ENCODE data around the gene SIRT3. TPM values are rescaled to one million over a fixed set of nuclear protein-coding genes. Genes with fewer than 3 reads are reported as not detected.
"Not testable (repeated sequence)": the region's sequence is repeated elsewhere in the genome, so short reads cannot be mapped to it uniquely, and the experiment has no call there.

The SIRT3 gene
- total RNA-seq, 1 donor from 2014 or later = 15.7 TPM

DNA sequence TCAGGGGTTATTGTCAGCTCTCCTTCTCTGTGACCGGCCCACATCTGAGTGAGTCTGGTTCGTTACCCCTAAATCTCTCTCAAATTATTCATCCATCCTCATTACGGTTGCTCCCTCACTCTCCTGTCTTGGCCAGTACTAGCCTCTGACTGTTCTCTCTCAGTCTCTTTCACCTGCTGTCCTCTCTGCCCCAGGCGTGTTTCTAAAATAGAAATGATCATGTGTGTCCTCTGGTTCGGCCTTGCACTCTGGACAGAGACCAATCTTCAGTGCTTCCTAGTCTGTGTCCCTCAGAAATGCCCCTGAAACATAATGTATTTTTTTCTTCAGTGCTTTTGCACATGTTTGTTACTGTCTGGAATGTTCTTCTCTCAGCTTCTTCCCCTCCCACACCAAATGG is 5.5 kb upstream of the SIRT3 start:
- DNase-seq (no peak), ATAC-seq (no peak)
- H3K9me3 ChIP-seq = no peaks in the 10 kb centered on the region
- intact Hi-C loops (cut with DNase I) = no loop called here
- TF ChIP-seq, protein P1, sequence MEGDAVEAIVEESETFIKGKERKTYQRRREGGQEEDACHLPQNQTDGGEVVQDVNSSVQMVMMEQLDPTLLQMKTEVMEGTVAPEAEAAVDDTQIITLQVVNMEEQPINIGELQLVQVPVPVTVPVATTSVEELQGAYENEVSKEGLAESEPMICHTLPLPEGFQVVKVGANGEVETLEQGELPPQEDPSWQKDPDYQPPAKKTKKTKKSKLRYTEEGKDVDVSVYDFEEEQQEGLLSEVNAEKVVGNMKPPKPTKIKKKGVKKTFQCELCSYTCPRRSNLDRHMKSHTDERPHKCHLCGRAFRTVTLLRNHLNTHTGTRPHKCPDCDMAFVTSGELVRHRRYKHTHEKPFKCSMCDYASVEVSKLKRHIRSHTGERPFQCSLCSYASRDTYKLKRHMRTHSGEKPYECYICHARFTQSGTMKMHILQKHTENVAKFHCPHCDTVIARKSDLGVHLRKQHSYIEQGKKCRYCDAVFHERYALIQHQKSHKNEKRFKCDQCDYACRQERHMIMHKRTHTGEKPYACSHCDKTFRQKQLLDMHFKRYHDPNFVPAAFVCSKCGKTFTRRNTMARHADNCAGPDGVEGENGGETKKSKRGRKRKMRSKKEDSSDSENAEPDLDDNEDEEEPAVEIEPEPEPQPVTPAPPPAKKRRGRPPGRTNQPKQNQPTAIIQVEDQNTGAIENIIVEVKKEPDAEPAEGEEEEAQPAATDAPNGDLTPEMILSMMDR (IDR thresholded peaks at IDR 0.05) = no peak
- H3K4me1 ChIP-seq = peaks cover 15% of the 10 kb centered on the region
- H3K36me3 ChIP-seq = peaks cover 72% of the 10 kb centered on the region
- H3K4me3 ChIP-seq = no peak overlapping the region
- no peaks in the 10 kb centered on the region for H3K27me3 ChIP-seq
- H3K27ac ChIP-seq = no peak overlapping the region

DNA sequence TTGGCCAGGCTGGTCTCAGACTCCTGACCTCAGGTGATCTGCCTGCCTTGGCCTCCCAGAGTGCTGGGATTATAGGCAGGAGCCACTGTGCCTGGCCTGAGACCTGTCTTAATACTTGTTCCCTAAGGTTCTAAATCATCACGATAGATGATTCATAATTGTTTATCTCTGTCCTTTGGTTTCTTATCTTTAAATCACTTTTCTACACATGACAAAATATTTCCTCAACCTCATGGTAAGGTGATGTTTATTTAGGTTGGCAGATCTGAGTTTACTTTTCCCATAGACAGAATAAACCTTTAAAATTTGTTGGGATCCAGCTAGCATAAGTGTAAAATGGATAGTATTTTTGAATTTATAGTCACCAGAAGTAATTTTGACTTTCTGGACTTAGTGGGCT is 4.2 kb upstream of the SIRT3 start:
- TF ChIP-seq, protein P1 (IDR thresholded peaks at IDR 0.05) = no peak
- DNase-seq (no peak), ATAC-seq (no peak)
- Histone ChIP-seq H3K4me1 (peaks cover 19% of the 10 kb centered on the region), H3K36me3 (peaks cover 61% of the 10 kb centered on the region), H3K27ac (no peak overlapping the region), H3K4me3 (no peak overlapping the region), H3K9me3 (no peaks in the 10 kb centered on the region), H3K27me3 (no peaks in the 10 kb centered on the region)
- intact Hi-C loops (cut with DNase I) = no loop called here

DNA sequence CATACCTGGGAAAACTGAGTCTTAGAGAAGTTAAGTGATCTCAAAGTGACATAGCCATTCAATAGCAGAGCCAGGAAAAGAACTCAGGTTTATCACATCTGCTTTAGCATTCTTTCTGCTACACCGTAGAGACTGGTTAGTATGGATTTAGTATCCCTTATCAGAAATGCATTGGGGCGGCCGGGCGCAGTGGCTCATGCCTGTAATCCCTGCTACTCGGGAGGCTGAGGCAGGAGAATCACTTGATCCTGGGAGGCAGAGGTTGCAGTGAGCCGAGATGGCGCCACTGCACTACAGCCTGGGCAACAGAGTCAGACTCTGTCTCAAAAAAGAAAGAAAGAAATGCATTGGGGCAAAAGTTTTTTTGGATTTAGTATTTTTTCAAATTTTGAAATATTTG is 2.2 kb upstream of the SIRT3 start:
- H3K27ac ChIP-seq; H3K27me3 ChIP-seq; intact Hi-C loops (cut with DNase I); H3K4me3 ChIP-seq; ATAC-seq; DNase-seq; H3K9me3 ChIP-seq: not testable (repeated sequence)
- peaks cover 22% of the 10 kb centered on the region for H3K4me1 ChIP-seq
- peaks cover 42% of the 10 kb centered on the region for H3K36me3 ChIP-seq

DNA sequence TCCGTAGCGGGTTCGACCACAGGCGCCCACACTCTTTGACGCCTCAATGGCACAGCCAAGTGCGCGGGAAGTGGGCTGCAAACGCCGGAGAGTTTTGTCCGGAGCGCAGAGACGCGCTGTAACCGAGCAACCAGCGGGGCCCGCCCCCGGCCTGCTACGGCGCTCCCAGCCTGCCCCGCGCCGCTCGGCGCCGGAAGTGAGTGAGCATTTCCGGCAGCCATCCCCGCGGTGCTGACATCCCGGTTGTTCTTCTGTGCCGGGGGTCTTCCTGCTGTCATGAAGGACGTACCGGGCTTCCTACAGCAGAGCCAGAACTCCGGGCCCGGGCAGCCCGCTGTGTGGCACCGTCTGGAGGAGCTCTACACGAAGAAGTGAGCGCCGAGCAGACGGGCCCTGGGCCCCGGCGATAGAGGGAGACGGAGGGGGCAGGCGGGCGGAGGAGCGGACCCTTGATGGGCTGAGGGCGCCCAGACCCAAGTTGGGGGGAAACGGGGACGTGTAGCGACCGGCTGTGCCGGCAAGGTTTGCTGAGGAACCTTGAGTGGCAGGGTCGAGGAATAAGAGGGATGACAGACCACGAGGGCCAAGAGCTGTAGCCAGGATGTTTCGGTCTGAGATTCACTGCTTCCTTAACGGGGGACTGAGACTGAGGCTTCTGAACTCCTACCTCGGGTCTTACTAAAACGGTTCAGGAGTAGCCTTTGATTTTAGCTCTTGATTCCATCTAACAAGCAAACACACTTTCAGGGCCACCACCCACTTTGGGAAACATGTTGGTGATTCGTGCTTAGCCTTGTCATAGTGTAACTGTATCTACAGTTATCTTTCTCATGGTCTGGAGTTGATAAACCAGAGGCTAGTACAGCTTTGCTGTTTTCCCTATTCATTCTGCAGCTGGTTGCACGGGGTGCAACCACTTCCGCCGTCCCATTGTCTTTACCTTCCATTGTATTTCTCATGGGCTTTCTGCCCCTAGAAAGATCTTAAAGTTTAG is 929 bp upstream of the SIRT3 start, which contains the start of gene PSMD13:
Gene PSMD13, plus strand, starts transcription at position 203 of the 994 bp plus-strand sequence. Its CDS starts 74 bp downstream, at position 277.
- DNase-seq (peak; percentile 95), ATAC-seq (peak; percentile 93)
- Histone ChIP-seq H3K27ac (peak within 1 kb of the TSS; percentile 95), H3K4me3 (peak within 1 kb of the TSS; percentile 100), H3K36me3 (peaks cover 35% of the 10 kb centered on the region), H3K9me3 (no peaks in the 10 kb centered on the region), H3K4me1 (peaks cover 22% of the 10 kb centered on the region), H3K27me3 (no peaks in the 10 kb centered on the region)
- TF ChIP-seq, protein P1 (IDR thresholded peaks at IDR 0.05) = no peak
- intact Hi-C loops (cut with DNase I) = no loop called here

DNA sequence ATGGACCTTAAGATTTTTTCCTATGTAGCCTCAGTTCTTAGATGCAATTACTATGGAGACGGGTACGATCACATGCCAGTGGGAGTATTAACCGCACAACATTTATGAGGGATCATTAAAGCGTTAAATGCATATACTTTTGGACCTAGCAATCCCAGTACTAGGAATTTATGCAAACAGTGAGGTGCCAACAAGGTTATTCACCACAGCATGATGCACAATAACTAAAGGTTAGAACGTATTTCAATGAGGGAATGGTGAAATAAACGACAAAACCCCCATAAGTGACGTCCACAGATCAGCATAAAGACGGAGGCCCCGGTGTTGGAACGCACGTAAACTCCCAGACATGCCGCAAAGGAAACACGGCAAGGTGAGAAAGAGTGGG is 539 bp downstream of the SIRT3 start:
- peak overlapping the region; percentile 100 for H3K4me3 ChIP-seq
- H3K36me3 ChIP-seq = peaks cover 22% of the 10 kb centered on the region
- DNase-seq = no peak
- no peaks in the 10 kb centered on the region for H3K9me3 ChIP-seq
- no peaks in the 10 kb centered on the region for H3K27me3 ChIP-seq
- ATAC-seq = no peak
- peaks cover 22% of the 10 kb centered on the region for H3K4me1 ChIP-seq
- intact Hi-C loops (cut with DNase I) = no loop called here
- TF ChIP-seq, protein P1 (IDR thresholded peaks at IDR 0.05) = no peak
- peak overlapping the region; percentile 91 for H3K27ac ChIP-seq

DNA sequence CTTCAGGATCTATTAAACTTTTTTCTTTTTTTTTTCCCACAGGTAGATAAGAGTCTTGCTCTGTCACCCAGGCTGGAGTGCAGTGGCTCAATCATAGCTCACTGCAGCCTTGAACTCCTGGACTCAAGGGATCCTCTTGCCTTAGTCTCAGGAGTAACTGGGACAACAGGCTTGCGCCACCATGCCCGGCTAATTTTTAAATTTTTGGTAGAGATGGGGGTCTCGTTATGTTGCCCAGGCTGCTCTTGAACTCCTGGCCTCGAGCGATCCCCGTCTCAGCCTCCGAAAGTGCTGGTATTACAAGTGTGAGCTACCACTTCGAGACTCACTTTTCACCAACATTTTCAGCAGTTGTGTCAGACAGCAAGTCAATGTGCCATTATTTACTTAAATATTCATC is 962 bp downstream of the SIRT3 start:
- peak overlapping the region; percentile 91 for H3K27ac ChIP-seq
- DNase-seq (no peak), ATAC-seq (no peak)
- no peaks in the 10 kb centered on the region for H3K27me3 ChIP-seq
- peaks cover 20% of the 10 kb centered on the region for H3K36me3 ChIP-seq
- TF ChIP-seq, protein P1 (IDR thresholded peaks at IDR 0.05) = no peak
- intact Hi-C loops (cut with DNase I) = no loop called here
- peaks cover 22% of the 10 kb centered on the region for H3K4me1 ChIP-seq
- no peaks in the 10 kb centered on the region for H3K9me3 ChIP-seq
- H3K4me3 ChIP-seq = peak overlapping the region; percentile 100
